GM19324 (cell line): Measurements from ENCODE around the gene DENND4B.
"Not testable (repeated sequence)": the region's sequence is repeated elsewhere in the genome, so short reads cannot be mapped to it uniquely, and the experiment has no call there.

Experiments used
- ATAC-seq: cut with Tn5 transposase; IDR thresholded peaks from one replicate; pipeline ENCODE4 v1.9.1; 2021; ENCODE audit warnings: mild to moderate bottlenecking, moderate library complexity; ENCODE audit not compliant: unreplicated experiment, low FRiP score

Gene DENND4B

GRCh38 chr1:153946622-153947241, at the start of gene DENND4B:
TSS of gene DENND4B (minus strand) at chr1:153946718. CDS start at chr1:153944374, 2,344 bp downstream.
- peak; percentile 67 for ATAC-seq

GRCh38 chr1:153995640-153996039, 49.1 kb upstream of the DENND4B start:
- no peak for ATAC-seq

- no peak for ATAC-seq
Measured at GRCh38 chr1:153995202-153995601, 48.7 kb upstream of the DENND4B start.

- no peak for ATAC-seq
Measured at GRCh38 chr1:153991806-153992205, 45.3 kb upstream of the DENND4B start.

GRCh38 chr1:153991151-153991630, 44.7 kb upstream of the DENND4B start:
- ATAC-seq = no peak

GRCh38 chr1:153990468-153991150, 44.1 kb upstream of the DENND4B start, which contains the start of gene RPS27:
TSS of gene RPS27 (plus strand) at chr1:153990762. CDS start at chr1:153990797, 35 bp downstream.
- ATAC-seq = peak; percentile 88

- ATAC-seq = no peak
Measured at GRCh38 chr1:153987621-153988020, 41.1 kb upstream of the DENND4B start.

- ATAC-seq = no peak
Measured at GRCh38 chr1:153985941-153986761, 39.6 kb upstream of the DENND4B start, which contains the start of gene RAB13. TSS of gene RAB13 (minus strand) at chr1:153986339. CDS start at chr1:153986236, 103 bp downstream.

- ATAC-seq = no peak
Measured at GRCh38 chr1:153985341-153985912, 38.9 kb upstream of the DENND4B start.

GRCh38 chr1:153984123-153984894, 37.8 kb upstream of the DENND4B start:
- ATAC-seq = no peak

GRCh38 chr1:153981735-153982134, 35.2 kb upstream of the DENND4B start:
- not testable (repeated sequence) for ATAC-seq

GRCh38 chr1:153979091-153979490, 32.6 kb upstream of the DENND4B start:
- not testable (repeated sequence) for ATAC-seq

- ATAC-seq = no peak
Measured at GRCh38 chr1:153978274-153978909, 31.9 kb upstream of the DENND4B start.

- peak; percentile 71 for ATAC-seq
Measured at GRCh38 chr1:153977250-153978240, 31.0 kb upstream of the DENND4B start, which contains the start of gene JTB. TSS of gene JTB (minus strand) at chr1:153977674. CDS start at chr1:153977252, 422 bp downstream.

- peak; percentile 2 for ATAC-seq
Measured at GRCh38 chr1:153976819-153977249, 30.3 kb upstream of the DENND4B start.

- ATAC-seq = no peak
Measured at GRCh38 chr1:153973525-153973924, 27.0 kb upstream of the DENND4B start.

- no peak for ATAC-seq
Measured at GRCh38 chr1:153973071-153973470, 26.6 kb upstream of the DENND4B start.

GRCh38 chr1:153970346-153970745, 23.8 kb upstream of the DENND4B start:
- no peak for ATAC-seq
